Natural killer cell treated with Interleukin-12 subunit alpha and Interleukin-12 subunit beta and Interleukin-15 and Interleukin-18, amount 100 ng/mL, for 72 hours (primary cell): ENCODE measurements around the gene KCP. TPM values are rescaled to one million over a fixed set of nuclear protein-coding genes. Genes with fewer than 3 reads are reported as not detected.
"Not testable (repeated sequence)": the region's sequence is repeated elsewhere in the genome, so short reads cannot be mapped to it uniquely, and the experiment has no call there.

Experiments used
- ATAC-seq, 2 donors: fragments of 150-1000 bp; cut with Tn5 transposase in 1 of 2; sonication (Bioruptor Pico), chemical (Tn5 transposase) in 1 of 2; 2 replicates each; pipeline ENCODE4 v1.10.0; 2021
- DNase-seq: peaks from one replicate; pipeline ENCODE4 v3.0.0; 2022; ENCODE audit warnings: low spot score
- H3K27ac Mint-ChIP-seq, 2 donors: 1 replicate in 1 of 2; 2 replicates in 1 of 2; pipeline ENCODE4 v1.8.0; 2022; ENCODE audit warnings: mixed read lengths in 2 of 2, mild to moderate bottlenecking in 1 of 2, moderate library complexity in 1 of 2
- H3K27me3 Mint-ChIP-seq, 2 donors: 1 replicate in 1 of 2; 2 replicates in 1 of 2; pipeline ENCODE4 v1.8.0; 2022; ENCODE audit warnings: mixed read lengths in 2 of 2
- H3K36me3 Mint-ChIP-seq: one replicate; pipeline ENCODE4 v1.8.0; 2022; ENCODE audit warnings: mixed read lengths
- H3K4me1 Mint-ChIP-seq, 2 donors: 1 replicate in 1 of 2; 2 replicates in 1 of 2; pipeline ENCODE4 v1.8.0; 2022; ENCODE audit warnings: low read depth in 2 of 2, mixed read lengths in 2 of 2, mild to moderate bottlenecking in 1 of 2
- H3K4me3 Mint-ChIP-seq: one replicate; pipeline ENCODE4 v1.8.0; 2022; ENCODE audit warnings: mixed read lengths
- H3K9me3 Mint-ChIP-seq: 2 replicates; pipeline ENCODE4 v1.8.0; 2022; ENCODE audit warnings: mixed read lengths
- total RNA-seq, 2 donors: library from RNA; stranded (reverse); gene quantifications; one replicate each; pipeline ENCODE4 v1.2.3, GENCODE V29; 2022

The KCP gene
- total RNA-seq, 2 donors from 2014 or later = 0.17 to 1.1 TPM

DNA sequence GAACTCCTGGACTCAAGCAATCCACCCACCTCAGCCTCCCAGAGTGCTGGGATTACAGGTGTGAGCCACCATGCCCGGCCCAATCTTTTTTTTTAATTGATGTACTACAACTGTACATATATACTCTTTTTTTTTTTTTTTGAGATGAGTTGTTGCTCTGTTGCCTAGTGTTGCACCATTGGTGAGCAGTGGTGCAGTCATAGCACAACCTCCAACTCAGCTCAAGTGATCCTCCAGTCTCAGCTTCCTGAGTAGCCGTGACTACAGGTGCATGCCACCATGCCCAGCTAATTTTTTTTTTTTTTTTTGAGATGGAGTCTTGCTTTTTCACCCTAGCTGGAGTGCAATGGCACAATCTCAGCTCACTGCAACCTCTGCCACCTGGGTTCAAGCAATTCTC lies 32.7 kb upstream of the KCP start:
- H3K27ac Mint-ChIP-seq, ATAC-seq: not testable (repeated sequence)
- peaks cover 24 to 28% of the 10 kb centered on the region in 2 donors for H3K4me1 Mint-ChIP-seq

DNA sequence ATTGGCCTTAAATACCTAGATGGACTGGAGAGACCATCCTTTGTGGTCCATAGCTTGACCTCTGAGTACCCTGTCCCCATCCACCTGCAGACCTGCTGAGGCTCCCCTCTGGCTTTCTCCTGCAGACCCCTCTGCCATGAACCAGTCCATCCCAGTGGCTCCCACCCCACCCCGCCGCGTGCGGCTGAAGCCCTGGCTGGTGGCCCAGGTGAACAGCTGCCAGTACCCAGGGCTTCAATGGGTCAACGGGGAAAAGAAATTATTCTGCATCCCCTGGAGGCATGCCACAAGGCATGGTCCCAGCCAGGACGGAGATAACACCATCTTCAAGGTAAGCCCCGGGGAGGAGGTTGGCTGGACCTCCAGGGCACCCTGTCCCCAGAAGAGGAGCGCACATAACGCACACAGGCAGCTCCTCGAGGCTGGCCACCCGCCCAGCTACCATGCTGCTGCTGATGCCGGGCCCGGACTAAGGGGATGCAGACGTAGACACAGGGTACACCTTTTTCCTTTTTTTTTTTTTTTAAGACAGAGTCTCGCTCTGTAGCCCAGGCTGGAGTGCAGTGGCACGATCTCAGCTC lies 31.5 kb upstream of the KCP start:
- H3K27ac Mint-ChIP-seq = no peak overlapping the region

More for the DNA sequence above, 32.7 kb upstream of the KCP start:
- H3K27me3 Mint-ChIP-seq, H3K9me3 Mint-ChIP-seq, H3K36me3 Mint-ChIP-seq, DNase-seq, H3K4me3 Mint-ChIP-seq: not testable (repeated sequence)

DNA sequence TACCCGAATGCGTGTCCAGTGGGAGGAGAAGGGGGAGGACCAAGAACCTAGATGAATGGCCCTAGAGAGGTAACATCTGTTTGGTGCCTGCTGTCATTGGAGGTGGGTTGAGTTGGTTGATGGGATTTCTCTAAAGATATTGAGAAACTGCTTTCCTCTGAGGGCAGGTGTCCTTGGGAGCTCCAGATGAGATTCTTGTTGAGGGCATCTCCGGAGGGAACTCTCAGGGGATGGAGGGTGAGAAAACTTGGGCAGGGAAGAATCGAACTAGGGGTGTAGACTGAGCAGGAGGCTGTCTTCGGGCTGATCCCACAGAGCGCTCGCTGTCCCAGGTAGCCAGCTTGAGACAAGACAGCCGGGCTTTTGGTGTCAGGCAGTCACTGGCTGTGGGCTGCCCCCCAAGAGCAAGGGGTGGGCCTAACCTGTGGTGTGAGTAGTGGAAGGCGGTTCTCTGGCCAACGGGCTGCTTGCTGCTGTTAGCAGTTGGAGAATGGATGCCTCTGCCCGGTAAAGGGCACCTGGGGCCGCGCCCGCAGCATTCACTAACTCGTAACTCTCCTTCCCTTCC lies 30.9 kb upstream of the KCP start:
- H3K27ac Mint-ChIP-seq = peak overlapping the region; percentile 75 to 76
- H3K36me3 Mint-ChIP-seq = no peaks in the 10 kb centered on the region
- H3K4me1 Mint-ChIP-seq = peaks cover 30 to 32% of the 10 kb centered on the region in 2 donors
- no peak for DNase-seq
- peak overlapping the region; percentile 90 for H3K4me3 Mint-ChIP-seq
- H3K27me3 Mint-ChIP-seq = peaks cover 4 to 8% of the 10 kb centered on the region in 2 donors
- no peaks in the 10 kb centered on the region for H3K9me3 Mint-ChIP-seq
- ATAC-seq = no peak

More for the DNA sequence above, 31.5 kb upstream of the KCP start:
- Mint-ChIP-seq H3K4me1 (peaks cover 26 to 29% of the 10 kb centered on the region in 2 donors), H3K27me3 (peaks cover 1 to 4% of the 10 kb centered on the region in 2 donors), H3K9me3 (no peaks in the 10 kb centered on the region), H3K4me3 (no peak overlapping the region), H3K36me3 (no peaks in the 10 kb centered on the region)
- DNase-seq (no peak), ATAC-seq (no peak)

DNA sequence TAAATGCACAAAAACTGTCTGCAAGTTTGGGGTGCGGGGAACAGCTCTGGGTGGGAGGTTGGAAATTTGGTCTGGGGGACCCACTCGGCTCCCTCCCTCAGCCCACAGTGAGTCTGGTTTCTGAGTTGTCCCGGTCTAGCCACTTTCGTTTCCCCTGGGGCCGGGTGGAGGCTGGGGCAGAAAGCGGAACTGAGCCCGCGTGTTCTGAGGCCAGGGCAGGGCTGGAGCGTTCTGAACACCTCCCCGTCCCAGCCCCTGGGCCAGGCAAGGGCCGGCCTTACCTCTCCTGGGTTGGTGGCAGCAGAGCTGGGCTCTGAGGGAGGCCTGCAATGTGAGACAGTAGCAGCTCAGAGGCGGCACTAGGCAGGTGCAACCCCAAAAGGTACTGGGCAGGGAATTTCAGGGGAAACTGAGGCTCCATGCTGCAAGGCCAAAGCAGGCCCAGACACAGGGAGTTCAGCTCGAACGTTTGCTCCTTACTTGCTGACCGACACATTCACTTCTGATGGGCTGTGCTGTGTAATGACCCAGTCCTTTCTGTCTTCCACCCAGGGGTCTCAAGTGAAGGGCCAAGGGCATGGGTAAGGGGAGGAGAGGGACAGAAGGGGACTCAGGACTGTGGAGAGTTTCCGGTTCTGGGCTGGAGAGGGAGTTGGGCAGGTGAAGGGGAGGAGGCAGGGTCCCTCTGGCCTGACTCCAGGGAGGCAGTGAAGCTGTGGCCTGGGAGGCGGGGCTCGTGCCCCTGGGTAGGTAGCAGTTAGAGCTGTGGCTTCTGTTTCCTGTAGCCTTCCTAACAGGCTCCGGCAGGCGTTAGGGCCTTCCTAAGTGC lies 30.2 kb upstream of the KCP start:
- H3K9me3 Mint-ChIP-seq = no peaks in the 10 kb centered on the region
- H3K4me3 Mint-ChIP-seq = peak overlapping the region; percentile 90
- ATAC-seq (peak; percentile 68 to 71), DNase-seq (peak; percentile 77)
- peaks cover 30 to 32% of the 10 kb centered on the region in 2 donors for H3K4me1 Mint-ChIP-seq
- peaks cover 4 to 8% of the 10 kb centered on the region in 2 donors for H3K27me3 Mint-ChIP-seq
- no peaks in the 10 kb centered on the region for H3K36me3 Mint-ChIP-seq
- peak overlapping the region; percentile 75 to 76 for H3K27ac Mint-ChIP-seq

DNA sequence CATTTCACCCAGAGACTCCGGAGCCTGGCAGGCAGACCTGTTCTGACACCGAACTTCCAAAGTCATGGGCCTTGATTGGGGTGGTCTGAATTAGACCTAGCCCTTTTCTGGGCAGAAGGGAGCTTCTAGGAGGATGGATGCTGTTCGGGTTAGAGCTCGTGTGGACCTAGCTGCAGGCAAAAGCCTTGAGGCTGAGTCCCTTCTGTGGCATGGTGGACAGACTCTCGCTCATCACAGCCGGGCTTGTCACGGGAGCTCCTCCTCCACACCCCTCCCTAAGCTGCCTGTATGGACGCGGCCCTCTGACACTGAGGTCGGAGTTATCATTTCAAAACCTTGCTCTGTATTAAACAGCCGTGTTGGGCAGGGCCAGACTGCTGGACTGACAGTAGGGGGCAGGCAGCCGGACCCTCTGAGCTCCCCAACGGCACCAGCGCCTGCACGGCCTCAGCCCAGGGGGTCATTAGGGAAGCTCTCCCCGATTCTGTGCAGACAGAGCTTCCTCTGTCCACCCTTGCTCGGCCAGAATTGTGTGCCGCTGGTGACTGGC lies 29.4 kb upstream of the KCP start:
- ATAC-seq (peak in 1 of 2 donors; percentile 51), DNase-seq (no peak)
- Mint-ChIP-seq H3K27me3 (peaks cover 4 to 8% of the 10 kb centered on the region in 2 donors), H3K4me1 (peaks cover 30 to 32% of the 10 kb centered on the region in 2 donors), H3K27ac (peak overlapping the region; percentile 75 to 76), H3K36me3 (no peaks in the 10 kb centered on the region), H3K4me3 (peak overlapping the region; percentile 90), H3K9me3 (no peaks in the 10 kb centered on the region)

DNA sequence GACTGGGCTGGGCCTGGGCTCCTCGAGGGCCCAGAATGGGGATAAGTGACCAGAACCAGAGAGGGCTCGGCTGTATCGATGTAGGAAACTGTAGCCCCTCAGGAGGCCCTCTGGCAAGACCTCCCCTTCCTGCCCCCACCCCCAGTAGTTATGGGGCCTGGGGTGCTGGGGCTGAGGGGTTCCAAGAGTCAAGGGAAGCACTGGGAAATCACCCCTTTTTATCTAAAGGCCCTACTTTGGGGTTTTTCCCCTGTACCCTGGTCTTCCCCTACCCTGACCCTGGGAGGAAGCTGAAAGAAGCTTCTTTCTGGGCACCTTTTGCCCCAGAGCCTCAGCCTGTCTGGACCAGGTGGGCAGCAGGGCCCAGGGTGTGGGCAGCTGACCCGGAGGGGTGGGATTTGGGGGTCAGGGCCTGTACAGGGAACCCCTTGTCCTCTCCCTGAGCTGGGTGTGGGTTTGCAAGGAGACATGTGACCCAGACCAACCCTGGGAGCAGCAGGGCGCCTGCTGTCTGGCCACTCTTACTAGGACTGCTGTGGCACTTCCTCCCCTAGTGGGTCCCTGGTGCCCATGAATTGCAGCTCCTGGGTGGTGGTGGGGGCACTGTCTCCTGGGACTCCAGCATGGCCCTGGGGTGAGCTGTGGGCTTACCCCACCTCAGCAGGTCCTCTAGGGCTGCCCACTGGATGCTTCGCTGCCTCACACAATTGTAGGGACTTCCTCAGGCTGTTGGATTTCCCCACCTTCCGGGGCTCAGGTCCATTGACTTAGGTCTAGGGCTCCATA lies 28.8 kb upstream of the KCP start:
- peaks cover 4 to 8% of the 10 kb centered on the region in 2 donors for H3K27me3 Mint-ChIP-seq
- no peaks in the 10 kb centered on the region for H3K36me3 Mint-ChIP-seq
- ATAC-seq = peak; percentile 2 to 41
- peak overlapping the region; percentile 90 for H3K4me3 Mint-ChIP-seq
- no peak for DNase-seq
- peaks cover 32% of the 10 kb centered on the region in 2 donors for H3K4me1 Mint-ChIP-seq
- H3K27ac Mint-ChIP-seq = peak overlapping the region; percentile 75 to 76
- H3K9me3 Mint-ChIP-seq = no peaks in the 10 kb centered on the region

DNA sequence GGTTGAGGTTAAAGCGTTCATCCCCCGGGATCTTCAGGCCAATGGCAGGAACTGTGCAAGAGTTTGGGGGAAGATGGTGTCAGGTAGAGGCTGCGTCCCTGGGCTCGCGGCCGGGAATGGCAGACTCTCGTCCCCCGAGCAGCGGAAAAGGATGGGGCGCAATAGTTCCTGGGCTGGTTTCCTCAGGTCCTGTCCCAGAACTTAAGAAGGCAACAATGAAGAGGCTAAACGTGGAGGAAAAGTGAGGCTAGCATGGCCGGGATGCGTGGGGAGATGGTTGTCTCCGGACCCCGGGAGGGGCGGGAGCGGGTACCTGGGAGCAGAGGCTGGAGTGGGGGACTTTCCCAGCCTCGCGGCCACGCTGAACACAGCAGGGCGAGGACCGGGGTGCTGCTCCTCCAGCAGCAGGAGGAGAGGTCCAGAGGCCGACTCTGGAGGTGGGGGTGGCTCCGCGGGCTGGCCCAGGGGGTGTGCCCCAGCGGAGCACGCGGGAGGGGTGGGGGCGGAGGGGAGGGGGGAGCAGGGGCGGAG lies 28.1 kb upstream of the KCP start:
- peak overlapping the region; percentile 67 to 76 for H3K27ac Mint-ChIP-seq
- peaks cover 32% of the 10 kb centered on the region in 2 donors for H3K4me1 Mint-ChIP-seq
- peak overlapping the region; percentile 90 for H3K4me3 Mint-ChIP-seq
- H3K36me3 Mint-ChIP-seq = no peaks in the 10 kb centered on the region
- no peaks in the 10 kb centered on the region for H3K9me3 Mint-ChIP-seq
- DNase-seq (no peak), ATAC-seq (peak; percentile 32 to 45)
- peaks cover 4 to 8% of the 10 kb centered on the region in 2 donors for H3K27me3 Mint-ChIP-seq

DNA sequence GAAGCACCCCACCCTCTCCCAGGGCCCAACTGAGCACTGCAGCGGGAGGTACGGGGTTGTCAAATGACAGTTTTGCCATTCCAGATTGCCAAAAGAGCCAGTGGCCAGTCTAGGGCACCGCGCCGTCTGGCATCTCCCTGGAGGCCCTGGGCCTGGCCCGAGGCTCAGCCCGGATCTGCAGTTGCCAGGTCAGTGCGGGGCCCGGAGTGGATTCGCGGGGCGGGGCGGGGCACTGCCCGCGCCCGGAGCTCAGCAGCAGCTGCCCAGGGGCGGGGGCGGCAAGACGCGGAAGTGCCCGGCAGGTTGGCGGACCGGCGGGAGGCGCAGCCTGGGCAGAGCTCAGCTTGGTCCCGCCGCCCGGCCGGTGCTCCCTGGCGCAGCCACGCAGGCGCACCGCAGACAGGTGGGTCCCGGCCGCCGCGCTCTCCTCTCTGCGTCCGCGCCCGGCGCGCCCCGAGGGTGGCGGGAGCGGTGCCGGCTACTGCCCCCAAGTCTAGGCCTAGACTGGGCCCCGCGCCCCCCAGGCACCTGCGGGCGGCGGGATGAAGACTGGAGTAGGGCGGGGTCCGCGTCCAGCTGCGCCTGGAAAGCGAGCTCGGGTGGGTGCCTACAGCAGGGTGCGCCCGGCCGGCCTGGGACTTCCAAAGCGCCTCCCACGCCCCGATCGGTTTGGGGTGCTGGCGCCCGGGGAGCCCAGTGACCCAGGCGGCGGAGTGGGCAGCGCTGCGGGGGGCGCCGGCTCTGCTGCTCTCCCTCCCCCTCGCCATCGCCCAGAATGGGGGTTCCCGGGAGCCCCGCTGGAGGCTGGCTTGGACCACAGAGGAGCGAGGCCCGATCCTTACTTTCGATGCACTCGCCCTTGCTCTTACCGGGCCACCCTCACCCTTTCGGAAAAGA lies 27.4 kb upstream of the KCP start, which contains the start of gene IRF5:
TSS of gene IRF5 (plus strand) at position 281 of the 897 bp plus-strand sequence. CDS start 4,155 bp downstream, outside the sequence.
- DNase-seq (peak; percentile 79), ATAC-seq (peak; percentile 42 to 69)
- Mint-ChIP-seq H3K27me3 (peaks cover 4 to 8% of the 10 kb centered on the region in 2 donors), H3K9me3 (no peaks in the 10 kb centered on the region), H3K4me1 (peaks cover 38 to 40% of the 10 kb centered on the region in 2 donors), H3K36me3 (no peaks in the 10 kb centered on the region), H3K4me3 (peak within 1 kb of the TSS; percentile 90), H3K27ac (peak within 1 kb of the TSS; percentile 67 to 81)

DNA sequence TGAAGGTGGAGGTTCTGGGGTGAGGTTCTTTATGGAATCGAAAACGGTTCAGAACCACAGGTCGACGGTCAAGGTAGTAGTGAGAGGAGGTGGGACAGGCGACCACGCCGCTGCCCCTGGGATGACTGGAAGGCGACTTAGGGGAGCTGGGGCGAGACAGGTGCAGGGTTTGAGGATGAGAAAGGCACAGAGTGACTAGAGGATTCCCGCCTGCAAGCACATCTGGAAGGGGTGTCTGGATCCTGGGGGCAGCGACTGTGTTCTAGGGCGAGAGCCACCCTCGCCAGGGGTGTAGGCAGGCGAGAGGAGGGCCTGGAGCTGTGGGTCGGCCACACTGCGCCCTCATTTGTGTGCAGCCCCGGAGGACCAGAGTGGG lies 26.8 kb upstream of the KCP start:
- DNase-seq (no peak), ATAC-seq (no peak)
- Mint-ChIP-seq H3K9me3 (no peaks in the 10 kb centered on the region), H3K27me3 (peaks cover 4 to 8% of the 10 kb centered on the region in 2 donors), H3K36me3 (no peaks in the 10 kb centered on the region), H3K4me1 (peaks cover 38 to 40% of the 10 kb centered on the region in 2 donors), H3K4me3 (peak overlapping the region; percentile 81), H3K27ac (peak overlapping the region; percentile 61 to 81)

DNA sequence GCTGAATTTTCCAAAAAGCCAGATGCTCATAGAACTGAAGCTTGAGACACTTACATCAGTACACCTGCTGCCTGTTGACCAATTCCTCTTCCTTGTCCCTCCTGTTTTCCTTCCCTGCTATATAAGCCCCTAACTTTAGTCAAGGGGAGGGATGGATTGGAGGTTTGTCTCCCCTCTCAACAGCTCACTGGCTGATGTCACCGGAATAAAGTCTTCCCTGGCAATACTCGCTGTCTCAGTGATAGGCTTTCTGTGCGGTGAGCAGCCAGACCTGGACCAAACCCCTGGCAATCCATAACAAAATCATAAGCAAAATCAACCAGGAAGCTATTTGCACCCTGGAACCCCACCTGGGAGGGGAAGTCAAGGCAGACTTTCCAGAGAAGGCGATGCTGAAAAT lies 26.3 kb upstream of the KCP start:
- peak overlapping the region; percentile 81 for H3K4me3 Mint-ChIP-seq
- peaks cover 38 to 40% of the 10 kb centered on the region in 2 donors for H3K4me1 Mint-ChIP-seq
- H3K27ac Mint-ChIP-seq = peak overlapping the region; percentile 61 to 81
- no peaks in the 10 kb centered on the region for H3K36me3 Mint-ChIP-seq
- H3K9me3 Mint-ChIP-seq = no peaks in the 10 kb centered on the region
- H3K27me3 Mint-ChIP-seq = peaks cover 4 to 8% of the 10 kb centered on the region in 2 donors
- no peak for ATAC-seq
- no peak for DNase-seq

DNA sequence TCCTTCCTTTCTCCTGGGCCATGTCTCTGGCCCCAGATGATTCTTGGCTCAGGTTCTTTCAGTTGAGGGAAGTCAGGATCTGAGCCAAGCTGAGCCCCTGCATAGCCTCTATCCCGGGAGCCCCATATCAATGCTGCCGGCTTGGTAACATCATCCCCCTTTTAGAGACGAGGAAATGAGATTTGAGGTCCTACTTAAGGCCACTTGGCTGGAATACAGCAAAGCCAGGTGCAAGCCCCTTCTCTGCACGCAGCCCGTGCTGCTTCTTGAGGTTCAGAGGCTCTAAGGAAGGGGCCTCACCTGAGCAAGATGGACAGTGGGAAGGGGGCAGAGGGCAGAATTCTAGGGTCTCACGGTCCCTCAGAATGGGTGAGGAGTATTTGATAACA lies 24.8 kb upstream of the KCP start:
- H3K4me1 Mint-ChIP-seq = peaks cover 26 to 27% of the 10 kb centered on the region in 2 donors
- ATAC-seq (no peak), DNase-seq (no peak)
- peak overlapping the region in 1 of 2 donors; percentile 28 for H3K27ac Mint-ChIP-seq
- no peak overlapping the region for H3K4me3 Mint-ChIP-seq
- H3K27me3 Mint-ChIP-seq = peaks cover 4 to 8% of the 10 kb centered on the region in 2 donors
- H3K9me3 Mint-ChIP-seq = no peaks in the 10 kb centered on the region
- H3K36me3 Mint-ChIP-seq = no peaks in the 10 kb centered on the region
